HG03108 (cell line): Measurements from ENCODE around the gene TXNRD1.

Experiments
- ATAC-seq: cut with Tn5 transposase; IDR thresholded peaks from one replicate; pipeline ENCODE4 v1.9.1; 2021; ENCODE audit warnings: moderate library complexity; ENCODE audit not compliant: unreplicated experiment

The TXNRD1 gene

DNA sequence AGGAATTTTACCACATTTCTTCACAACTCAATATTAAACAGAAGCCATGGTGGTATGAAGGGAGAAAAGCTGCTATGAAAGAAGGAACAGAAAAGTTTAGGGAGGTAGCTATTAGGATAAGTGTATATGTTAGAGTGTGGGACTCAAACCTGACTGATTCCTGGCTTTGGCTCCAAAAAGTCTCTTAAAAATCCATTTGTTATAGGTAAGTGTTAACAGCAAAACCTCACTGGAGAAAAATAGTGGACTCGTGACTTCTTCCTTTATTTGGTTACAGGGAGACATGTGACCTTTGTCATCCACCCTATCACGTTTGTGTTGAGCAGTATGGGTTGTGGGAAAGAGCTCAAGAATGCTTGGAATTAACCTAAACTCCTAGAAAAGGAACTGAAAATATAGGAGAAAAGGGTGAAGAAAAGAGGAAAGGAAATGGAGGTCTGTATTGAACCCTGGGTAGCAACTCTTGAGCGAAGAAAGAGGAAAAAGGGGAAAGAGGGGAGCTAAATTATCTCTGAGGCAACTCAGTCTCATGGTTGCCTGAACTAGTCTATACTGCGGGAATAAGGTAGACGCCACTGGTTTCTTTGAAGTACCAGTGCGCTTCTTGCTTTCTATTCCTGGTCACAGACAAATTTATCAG lies 84.4 kb downstream of the TXNRD1 start:
- ATAC-seq: no peak

GRCh38 chr12:104303538-104304151 lies 88.1 kb downstream of the TXNRD1 start, which contains the start of gene EID3:
Gene EID3, plus strand, starts transcription at chr12:104303739. Its CDS starts 196 bp downstream, at chr12:104303935.
- peak; percentile 90 for ATAC-seq

GRCh38 chr12:104304261-104305009 lies 88.9 kb downstream of the TXNRD1 start:
- no peak for ATAC-seq

- no peak for ATAC-seq
Measured at GRCh38 chr12:104305349-104305748, 89.8 kb downstream of the TXNRD1 start.

DNA sequence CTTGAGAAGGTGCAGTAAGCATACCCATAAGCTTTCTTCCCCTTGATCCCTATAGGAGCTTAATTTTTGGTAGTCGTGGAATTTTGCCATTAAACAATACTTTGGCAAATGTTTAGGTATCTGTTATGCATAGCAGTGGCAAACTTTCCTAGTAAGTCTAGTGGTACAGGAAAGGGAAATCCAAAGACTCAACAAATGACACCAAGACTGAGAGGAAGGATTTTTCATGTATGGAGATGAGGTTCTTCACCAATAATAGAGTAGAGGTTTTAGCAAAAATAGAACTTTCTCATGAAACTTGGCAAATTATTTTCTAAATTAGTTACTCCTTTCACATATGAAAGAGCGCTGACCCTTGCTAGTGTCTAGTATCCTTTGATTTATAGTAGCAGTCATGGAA lies 90.8 kb downstream of the TXNRD1 start:
- ATAC-seq: no peak

DNA sequence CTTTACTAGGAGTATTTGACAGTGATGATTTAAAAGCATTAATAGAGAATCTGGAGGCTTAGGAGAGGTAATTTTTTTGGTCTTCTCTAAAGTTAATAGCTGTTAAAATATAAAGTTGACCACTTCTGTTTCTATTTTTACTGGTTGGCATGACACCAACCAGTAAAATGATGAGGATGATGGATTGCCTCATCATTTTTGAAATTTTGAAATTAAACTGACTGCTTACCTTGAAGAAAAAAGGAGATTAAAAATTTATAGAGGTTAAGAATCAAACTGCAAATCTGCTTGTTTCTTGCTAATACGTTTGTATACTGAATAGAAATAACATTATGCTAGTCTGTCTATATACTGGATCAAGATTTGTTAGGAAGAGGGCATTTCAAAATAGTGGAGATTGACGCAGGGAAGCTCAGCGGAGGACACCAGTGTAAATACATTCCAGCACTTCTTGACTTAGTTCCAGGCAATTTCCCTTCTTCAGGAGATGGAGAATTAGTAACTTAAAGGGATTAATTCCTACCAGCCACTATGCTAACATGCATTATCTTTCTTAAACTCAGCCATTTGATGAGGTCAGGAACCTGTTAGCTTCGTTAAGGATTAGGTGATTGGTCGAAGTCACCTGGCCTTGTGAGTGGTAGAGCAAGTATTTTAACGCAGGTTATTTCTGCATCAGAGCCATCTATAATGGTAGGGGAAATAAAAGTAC lies 91.5 kb downstream of the TXNRD1 start:
- ATAC-seq: no peak

- ATAC-seq: no peak
Measured at GRCh38 chr12:104307655-104308000, 92.0 kb downstream of the TXNRD1 start.

DNA sequence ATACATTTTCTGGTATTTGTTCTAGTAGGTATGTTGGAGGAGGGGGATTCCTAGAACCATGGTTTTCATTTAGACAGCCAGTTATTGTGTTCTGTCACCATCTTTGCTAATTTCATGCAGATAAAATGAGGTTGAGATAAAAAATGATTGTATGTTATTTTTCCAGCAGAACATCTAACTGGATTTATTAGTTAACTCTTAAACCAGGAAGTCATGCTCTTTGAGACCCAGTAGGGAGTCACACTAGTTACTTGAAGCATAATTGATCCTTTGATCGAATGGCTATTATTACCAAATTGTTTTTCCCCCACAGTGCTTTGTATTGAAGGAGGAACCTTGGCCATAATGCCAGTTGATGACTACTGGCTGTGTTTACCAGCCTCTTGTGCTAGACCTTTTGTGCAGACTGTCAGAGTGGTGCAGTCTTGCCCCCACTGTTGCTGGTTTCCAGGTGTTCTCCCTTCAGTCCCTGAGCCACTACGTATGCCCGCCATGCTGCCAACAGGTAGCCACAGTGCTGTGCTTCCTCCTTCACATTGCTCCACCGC lies 93.9 kb downstream of the TXNRD1 start:
- ATAC-seq: no peak

DNA sequence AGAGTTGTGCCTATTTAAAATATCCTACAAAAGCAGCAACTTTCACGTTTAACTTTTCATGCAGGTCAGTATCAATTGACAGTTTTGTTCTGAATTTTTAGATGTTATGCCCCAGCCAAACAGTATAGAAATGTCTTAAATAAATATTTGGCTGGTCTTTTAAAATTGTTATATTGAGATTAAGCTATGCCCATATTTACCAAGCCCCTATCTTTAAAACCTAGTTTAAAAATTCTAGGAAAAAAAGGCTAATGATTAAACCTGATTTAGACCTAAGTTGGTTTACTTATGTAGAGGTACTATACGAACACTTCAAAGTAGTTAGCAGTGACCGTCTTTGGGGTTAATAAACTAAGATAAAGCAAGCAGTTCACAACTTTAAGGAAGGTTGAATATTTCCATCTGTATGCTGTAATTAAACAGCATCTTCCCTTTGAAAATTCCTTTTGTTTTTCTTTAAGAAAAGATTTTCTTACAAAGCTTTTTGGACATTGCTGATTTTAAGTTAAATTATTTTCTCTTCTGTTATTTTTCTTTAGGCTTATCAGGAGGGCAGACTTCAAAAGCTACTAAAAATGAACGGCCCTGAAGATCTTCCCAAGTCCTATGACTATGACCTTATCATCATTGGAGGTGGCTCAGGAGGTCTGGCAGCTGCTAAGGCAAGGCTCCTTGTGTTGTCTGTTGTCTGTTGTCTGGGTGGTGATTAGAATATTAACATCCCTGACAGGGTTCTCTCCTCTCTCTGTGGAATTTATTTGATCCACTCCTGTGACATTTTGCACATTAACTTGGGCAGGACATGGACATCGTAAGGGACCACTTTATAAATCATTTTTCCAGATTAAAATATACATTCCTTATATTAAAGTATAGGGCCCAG lies 95.4 kb downstream of the TXNRD1 start:
- ATAC-seq: no peak

DNA sequence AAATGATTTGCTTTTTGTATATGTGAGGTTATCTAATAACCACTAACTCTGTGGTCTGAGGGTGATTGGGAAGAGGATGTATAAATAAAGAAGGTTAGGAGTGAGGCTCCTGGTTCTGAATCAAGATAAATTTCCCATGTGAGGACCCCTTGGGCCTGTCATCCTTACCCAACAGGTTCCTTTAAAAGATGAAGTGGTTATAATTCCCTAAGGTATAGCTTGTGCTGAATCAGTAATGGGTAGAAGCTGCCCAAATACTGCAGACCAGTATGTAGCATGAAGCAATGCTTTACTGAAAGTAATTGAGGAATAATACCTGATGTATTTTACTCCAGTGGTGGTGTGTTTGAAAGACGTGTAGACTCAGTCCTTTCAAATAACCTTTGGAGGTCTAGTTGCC lies 96.6 kb downstream of the TXNRD1 start:
- no peak for ATAC-seq

- no peak for ATAC-seq
Measured at GRCh38 chr12:104312654-104313053, 97.1 kb downstream of the TXNRD1 start.

DNA sequence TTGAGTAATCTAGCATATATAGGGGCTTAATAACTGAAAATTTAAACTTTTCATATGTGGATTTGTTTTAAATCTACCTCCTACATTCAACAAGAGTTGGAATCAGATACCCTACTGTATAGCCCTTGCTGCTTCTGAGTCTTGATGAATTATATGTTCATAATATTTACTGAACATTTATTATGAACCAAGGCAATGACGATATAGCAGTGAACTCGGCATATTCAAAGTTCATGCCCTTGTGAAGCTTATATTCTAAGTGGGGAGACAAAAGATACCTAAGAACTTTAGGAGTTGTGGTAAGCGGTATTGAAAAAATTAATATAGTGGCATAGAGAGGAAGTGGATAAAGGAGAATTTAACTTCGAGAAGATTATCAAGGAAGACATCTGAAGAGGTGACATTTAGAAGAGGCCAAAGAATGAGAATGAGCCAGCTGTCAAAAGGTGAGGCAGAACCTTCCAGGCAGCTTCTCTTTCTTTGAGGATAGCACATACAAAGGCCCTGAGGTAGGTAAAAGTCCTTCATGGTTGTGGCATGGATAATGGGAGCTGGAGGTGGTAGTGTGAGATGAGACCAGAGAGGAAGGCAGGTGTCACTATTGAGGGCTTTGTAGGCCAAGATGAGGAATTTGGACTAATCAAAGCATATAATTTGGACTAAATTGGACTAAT lies 98.1 kb downstream of the TXNRD1 start:
- ATAC-seq: no peak

GRCh38 chr12:104314242-104314614 lies 98.6 kb downstream of the TXNRD1 start:
- ATAC-seq: no peak

GRCh38 chr12:104315326-104316224 lies 100.0 kb downstream of the TXNRD1 start:
- ATAC-seq: no peak

DNA sequence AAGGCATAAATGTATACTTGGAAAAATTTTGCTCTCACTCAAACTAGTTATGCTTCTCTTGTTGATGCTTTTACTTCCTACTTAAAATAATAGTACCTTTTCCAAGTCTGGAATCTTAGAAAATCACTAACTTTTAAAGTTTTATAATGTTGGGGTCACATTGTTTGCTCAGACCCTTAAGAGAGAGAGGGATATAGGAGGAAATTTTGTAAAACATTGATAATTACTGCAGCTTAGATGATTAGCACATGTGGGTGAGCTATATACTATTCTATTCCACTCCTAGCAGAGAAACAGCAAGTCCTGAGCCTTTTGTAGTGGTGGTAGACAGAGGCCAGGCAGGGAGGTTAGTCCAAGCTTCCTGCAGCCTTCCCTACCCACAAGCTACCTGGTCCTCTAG lies 101.4 kb downstream of the TXNRD1 start:
- ATAC-seq: no peak

GRCh38 chr12:104317538-104318210 lies 102.1 kb downstream of the TXNRD1 start:
- ATAC-seq: no peak

- ATAC-seq: no peak
Measured at GRCh38 chr12:104319028-104319427, 103.4 kb downstream of the TXNRD1 start.

- no peak for ATAC-seq
Measured at GRCh38 chr12:104319918-104320626, 104.5 kb downstream of the TXNRD1 start.
